ENCODE results near the gene PALM.
"Not testable (repeated sequence)": the region's sequence is repeated elsewhere in the genome, so short reads cannot be mapped to it uniquely, and the experiment has no call there.

Gene PALM, protein sequence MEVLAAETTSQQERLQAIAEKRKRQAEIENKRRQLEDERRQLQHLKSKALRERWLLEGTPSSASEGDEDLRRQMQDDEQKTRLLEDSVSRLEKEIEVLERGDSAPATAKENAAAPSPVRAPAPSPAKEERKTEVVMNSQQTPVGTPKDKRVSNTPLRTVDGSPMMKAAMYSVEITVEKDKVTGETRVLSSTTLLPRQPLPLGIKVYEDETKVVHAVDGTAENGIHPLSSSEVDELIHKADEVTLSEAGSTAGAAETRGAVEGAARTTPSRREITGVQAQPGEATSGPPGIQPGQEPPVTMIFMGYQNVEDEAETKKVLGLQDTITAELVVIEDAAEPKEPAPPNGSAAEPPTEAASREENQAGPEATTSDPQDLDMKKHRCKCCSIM

DNA sequence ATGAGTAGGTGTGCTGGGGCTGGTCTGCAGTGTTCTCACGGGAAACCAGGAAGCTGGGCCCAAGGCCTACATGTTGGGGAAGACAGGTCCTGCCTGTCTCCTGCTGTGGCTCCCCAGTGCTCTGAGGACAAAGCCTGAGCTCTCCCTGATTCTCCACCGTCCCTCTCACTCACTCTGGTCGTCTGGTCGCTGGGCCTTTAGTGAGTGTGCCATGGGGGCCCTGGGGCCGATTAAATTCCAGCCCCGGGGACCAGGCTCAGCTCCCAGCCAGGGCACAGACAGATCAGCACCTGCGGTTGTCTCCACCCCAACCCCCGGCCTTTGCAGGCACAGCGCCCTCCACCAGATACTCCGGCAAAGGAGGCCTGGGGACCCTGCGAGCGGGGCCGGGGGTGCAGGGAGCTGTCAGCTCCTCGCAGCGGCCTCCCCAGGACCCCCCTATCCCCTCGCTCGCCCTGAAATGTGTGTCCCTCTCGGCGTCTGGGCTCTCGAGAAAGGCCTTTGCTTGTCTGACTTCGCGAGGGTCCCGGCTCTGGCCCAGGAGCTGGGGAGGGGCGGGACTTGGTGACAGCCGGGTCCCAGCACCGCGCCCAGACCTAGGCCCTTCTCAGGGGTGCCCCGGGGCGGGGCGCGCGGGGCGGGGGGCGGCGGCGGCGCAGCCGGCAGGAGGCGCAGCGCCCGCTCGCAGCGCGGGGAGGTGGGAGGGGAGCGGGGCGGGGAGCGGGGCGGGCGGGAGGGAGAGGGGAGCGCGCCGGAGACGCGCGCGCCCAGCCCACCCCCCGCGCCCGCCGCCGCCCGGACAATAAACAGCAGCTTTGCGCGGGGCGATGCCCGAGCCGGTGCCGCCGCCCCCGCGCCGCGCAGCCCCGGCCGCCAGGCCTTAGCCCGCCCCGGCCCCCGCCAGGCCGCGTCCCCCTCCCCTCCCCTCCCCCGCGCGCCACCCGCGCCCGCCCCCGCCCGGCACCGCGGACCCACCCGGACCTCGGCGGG lies at the start of gene PALM:
Gene PALM (plus strand): TSS at position 782 of the 990 bp plus-strand sequence. CDS start 212 bp downstream, outside the sequence.
- no peak for DNase-seq (ENCODE audit: low read depth)

DNA sequence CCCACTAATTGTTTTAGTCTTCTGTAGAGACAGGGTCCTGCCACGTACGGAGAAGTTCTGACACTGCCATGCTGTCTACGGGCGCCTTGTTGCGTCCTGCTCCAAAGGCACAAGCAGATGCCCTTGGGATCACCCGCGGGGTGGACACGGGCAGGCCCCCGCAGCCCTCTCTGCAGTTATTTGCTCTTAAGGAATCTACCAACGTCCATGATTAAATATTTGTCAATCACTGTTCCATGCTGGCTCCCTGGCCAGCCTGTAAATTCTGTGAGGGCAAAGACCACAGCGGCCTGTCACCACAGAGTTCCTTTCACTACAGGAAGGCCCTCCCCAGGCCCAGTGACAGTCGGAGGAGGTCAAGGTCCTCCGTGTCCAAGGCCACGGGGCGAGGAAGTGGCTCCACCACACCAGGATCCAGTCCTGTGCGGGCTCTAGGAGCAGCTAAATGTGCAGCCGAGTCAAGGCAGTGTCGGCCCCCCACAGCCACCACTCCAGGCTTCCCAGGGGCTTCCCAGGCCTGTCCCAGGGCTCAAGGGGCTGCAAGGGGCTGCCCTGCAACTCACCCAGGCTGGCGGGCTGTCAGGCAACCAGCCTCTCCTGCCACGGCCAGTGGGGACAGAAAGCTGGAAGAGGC lies 47.8 kb upstream of the PALM start:
- no peak for DNase-seq (ENCODE audit: low read depth)

DNA sequence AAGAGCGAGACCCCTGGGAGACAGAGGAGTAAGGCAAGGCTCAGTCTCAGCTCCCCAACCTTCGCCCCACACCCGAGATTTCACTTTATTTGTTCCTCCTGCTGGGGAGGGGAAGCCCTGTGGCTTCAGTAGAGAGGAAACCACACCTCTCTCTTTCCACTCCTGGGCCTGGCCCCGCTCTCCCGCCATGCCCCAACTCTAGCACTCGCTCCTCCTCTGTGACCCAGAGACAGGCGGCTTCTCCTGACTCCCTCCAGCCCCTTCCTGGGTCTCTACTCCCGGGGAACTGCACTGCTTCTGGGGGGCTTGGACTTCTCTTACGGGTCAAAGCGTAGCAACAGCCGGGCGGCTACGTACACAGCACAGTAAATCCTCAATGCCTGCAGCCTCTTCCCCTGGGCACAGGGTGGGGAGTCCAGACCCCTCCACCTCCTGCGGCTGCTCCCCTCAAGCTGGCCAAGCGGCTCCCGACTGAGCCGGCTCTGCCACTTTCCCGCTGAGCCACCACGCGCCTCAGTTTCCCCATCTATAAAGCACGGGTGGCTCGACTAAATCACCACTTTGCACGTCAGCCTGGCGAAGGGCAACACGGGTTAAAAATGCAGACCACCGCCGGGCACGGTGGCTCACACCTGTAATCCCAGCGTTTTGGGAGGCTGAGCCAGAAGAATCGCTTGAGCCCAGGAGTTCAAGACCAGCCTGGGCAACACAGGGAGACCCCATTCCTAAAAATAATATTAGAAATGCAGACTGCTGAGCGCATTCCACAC lies 47.1 kb upstream of the PALM start:
- no peak for DNase-seq (ENCODE audit: low read depth)

DNA sequence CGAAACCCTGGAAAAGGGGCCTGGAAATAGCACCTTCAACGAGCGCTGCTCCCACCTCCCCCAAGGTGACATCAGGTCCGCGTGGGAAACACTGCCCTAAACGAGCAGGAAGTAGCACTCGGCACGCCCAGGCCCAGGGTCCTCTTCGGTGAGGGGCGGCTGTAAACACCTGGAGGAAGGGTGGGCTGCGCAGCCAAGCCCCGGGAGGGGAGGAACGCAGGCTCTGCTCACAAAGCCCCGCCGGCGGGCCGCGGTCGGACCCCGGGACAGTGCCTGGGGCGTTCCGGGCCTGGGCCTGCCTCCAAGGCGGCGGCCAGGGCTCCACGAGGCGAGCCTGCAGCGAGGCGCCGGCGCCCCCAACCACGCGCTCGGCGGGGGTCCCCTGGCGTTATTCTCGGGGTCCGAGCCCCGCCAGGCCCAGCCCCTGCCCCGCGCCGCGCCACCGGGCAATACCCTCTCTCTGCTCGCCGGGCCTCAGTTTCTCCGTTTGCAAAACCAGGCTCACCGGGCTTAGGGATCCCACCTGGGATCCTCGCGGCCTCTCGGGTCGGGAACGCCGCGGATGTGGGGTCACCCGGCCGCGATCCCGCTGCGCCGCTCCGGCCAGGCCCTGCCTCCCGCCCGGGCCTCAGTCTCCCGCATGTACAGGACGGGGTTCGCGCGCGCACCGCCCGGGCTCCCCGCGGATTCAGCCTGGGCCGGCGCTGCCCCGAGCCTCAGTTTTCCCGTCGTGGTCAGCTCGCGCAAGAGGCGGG lies 46.4 kb upstream of the PALM start:
- DNase-seq (ENCODE audit: low read depth), result no peak

DNA sequence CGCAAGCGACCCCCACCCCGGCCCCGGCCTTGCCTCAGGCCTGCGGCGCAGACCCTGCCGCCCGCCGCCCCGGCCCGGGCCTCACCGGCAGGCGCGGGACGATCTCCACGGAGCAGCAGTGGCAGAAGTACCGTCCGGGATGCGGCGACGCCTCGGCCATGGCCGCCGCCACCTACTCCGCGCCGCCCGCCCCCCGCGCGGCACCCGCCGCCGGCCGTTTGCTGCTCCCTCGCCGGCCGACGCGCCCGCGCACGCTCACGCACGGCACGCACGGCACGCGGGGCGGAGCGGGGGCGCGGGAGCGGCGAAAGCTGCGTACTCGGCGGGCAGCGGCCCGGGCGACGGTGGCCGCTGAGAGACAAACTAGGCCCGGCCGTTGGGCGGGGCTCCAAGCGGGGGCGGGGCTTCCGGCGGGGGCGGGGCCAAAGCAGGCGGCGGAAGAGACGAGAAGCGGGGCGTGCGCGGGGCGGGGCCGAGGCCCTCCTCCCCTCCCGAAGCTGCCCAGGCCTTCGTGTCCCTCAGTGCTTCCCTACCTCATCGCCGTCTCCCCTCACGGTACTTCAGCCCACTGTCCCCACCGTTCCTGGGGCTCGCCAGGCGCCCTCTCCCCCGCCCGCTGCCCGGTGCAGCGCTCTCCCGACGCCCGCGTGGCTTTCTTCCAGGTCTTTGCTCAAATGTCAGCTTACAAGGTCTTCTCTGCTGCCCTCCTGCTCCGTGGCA lies 45.6 kb upstream of the PALM start, which contains the start of gene RNF126:
Gene RNF126 (minus strand): TSS at position 253 of the 720 bp plus-strand sequence. CDS start 93 bp downstream, at position 160.
- no peak for DNase-seq (ENCODE audit: low read depth)

DNA sequence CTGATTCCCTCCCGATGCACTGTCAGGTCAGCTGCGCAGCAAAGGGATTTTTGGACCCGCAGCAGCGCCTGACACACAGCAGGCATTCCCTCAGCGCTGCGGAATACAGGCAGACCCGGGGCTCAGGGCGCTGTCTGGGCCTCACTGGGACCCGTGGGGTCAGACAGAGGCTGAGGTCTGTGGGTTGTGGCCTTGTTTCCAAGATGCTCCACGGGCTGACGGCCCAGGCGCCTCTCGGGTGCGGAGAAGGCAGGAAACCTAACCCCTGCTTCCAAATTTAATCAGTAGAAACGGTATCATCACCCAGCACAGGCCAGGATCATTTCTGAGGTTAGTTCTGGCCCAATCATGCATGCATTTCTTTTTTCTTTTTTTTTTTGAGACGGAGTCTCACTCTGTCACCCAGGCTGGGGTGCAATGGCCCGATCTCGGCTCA lies 45.0 kb upstream of the PALM start:
- no peak for DNase-seq (ENCODE audit: low read depth)

DNA sequence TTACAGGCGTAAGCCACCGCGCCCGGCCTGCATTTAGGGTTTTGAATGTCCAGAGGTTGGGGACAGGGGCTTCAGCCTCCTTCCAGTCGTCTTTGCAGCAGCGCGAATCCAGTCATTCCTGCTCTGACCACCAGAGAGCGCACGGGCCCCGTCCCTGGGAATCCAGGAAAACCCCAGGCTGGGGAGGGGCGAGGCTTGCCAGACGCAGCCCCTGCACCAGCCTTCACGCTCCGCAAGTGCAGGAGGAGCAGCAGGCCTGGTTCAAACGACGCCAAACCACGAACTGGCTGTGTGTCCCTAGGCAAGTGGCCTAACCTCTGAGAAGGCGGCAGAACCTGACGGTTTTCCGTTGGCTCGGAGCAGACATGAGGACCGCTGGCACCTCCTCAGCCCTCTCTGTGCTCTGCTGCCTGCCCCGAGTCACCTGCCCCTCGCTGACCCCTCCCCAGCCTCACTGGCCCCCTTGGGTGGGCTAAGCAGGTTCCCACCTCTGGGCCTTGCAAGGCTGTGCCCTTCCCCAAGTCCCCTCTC lies 43.8 kb upstream of the PALM start:
- no peak for DNase-seq (ENCODE audit: low read depth)

DNA sequence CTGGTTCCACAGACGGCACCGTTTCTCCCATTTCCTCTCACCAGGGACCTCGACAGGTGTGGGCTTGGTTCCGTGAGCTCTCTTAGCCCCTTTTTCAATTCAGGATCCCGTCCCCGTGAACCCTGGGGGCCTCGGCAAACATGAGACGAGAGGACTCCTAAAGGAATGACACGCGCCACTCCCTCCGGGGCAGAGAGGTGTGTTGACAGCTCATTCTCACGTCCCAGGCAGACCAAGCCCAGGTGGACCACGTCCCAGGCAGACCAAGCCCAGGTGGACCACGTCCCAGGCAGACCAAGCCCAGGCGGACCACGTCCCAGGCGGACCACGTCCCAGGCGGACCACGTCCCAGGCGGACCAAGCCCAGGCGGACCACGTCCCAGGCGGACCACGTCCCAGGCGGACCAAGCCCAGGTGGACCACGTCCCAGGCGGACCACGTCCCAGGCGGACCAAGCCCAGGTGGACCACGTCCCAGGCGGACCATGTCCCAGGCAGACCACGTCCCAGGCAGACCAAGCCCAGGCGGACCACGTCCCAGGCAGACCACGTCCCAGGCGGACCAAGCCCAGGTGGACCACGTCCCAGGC lies 41.7 kb upstream of the PALM start:
- DNase-seq (ENCODE audit: low read depth), result not testable (repeated sequence)

DNA sequence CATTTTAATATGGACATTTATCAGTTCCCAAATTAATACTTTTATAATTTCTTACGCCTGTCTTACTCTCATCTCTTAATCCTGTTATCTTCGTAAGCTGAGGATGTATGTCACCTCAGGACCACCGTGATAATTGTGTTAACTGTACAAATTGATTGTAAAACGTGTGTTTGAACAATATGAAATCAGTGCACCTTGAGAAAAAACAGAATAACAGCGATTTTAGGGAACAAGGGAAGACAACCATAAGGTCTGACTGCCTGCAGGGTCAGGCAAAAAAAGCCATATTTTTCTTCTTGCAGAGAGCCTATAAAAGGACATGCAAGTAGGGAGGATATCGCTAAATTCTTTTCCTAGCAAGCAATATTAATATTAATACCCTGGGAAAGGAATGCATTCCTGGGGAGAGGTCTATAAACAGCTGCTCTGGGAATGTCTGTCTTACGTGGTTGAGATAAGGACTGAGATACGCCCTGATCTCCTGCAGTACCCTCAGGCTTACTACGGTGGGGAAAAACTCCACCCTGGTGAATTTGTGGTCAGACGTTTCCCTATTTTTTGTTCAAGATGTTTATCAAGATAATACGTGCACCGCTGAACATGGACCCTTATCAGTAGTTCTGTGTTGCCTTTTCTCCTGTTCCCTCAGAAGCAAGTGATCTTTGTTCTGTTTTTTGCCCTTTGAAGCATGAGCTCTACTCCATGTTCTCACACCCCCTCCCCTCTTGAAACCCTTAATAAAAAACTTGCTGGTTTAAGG lies 39.9 kb upstream of the PALM start:
- not testable (repeated sequence) for DNase-seq (ENCODE audit: low read depth)

DNA sequence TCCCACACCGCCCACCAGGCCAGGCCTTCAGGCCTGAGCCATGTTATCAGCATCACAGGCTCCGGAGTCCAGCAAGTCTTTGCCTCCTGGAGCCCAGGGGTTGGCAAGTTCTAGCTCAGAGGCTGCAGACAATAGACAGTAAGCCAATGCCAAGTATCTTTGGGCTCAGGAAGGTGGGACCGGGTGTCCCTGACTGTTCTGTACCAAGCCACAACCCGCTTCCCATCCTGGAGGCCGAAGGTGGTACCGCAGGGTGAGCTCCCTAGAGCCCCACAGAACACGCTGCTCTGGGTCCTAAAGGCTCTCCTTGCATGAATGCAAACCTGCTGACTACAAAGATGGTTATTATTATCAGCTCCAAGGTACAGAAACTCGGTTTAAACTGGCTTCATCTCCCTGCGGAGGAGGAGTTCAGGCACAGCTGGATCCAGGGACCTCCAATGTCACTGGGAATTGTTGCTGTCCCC lies 38.1 kb upstream of the PALM start:
- DNase-seq (ENCODE audit: low read depth), result no peak

DNA sequence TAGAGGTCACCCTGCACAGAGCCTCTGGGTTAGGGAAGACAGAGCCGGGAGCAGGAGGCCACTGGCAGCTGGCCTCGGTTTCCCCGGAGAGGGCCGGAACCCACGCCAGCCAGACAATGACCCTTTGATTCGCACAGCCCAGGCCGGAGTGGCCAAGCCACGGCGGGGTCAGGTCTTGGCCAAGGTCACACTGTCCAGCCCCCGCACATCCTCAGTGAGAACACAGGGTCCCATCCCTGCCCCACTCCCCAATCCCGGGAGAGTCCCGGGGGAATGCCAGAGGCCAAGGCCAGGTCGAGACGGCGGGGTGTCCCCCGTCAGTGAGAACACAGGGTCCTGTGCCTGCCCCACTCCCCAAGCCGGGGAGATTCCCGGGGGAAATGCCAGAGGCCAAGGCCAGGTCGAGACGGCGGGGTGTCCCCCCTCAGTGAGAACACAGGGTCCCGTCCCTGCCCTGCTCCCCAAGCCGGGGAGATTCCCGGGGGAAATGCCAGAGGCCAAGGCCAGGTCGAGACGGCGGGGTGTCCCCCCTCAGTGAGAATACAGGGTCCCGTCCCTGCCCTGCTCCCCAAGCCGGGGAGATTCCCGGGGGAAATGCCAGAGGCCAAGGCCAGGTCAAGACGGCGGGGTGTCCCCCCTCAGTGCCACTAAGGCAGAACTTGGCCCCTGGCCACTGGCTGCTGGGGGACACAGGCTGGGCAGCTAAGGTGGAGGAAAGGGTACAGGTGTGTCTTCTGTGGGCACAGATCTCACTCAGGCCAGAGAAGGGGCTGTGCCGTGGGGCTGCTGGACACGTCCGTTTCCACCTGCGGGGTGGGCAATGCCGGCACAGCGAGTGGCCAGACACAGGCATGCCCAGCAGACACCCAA lies 34.2 kb upstream of the PALM start:
- no peak for DNase-seq (ENCODE audit: low read depth)

DNA sequence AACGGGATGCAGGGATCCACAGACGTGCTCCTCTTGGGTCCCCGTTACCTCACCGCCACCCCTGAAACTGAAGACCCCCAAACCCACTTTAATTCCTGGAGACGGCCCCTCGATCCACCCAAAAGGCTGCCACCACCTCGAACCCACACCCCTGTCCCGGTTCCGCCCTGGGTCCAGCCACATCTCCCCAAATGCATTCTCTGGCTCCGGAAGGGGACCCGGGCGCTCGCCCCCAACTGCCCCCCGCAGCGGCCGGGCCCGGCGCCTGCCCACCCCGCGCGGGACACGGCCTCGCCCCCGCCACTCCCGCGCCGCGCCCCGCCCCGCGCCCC lies 32.8 kb upstream of the PALM start:
- no peak for DNase-seq (ENCODE audit: low read depth)

DNA sequence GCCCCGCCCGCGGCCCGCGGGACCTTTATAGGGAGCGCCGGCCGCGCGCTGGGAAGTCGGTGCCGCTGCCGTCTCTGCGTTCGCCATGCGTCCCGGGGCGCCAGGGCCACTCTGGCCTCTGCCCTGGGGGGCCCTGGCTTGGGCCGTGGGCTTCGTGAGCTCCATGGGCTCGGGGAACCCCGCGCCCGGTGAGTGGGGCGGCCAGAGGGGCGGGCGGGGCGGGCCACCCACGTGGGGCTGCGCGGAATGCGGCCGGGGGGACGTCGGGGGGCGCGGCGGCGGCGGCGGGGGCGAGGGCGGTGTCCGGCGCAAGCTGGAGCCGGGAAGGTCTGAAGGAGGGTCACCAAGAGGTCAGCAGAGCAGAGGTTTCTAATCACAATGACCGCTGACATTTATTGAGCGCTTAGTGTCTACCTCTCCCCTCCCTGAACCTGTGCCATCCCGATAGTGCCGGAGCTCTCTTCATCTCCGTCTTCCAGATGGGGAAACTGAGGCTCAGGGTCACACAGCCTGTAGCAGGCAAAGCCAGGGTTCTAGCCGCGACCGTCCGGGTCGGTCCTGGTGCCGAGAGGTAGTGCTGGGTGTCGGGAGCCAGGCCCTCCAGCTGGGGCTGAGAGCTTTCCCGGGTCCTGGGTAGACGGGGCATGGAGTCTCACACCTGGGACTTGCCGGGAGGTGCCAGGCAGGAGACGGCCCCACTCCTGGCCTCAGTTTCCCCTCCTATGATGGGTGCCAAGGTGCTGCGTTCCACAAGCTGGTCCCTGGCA lies 32.2 kb upstream of the PALM start, which contains the start of gene FSTL3:
Gene FSTL3 (plus strand): TSS at position 54 of the 767 bp plus-strand sequence. CDS start 32 bp downstream, at position 86.
- DNase-seq (ENCODE audit: low read depth), result no peak

DNA sequence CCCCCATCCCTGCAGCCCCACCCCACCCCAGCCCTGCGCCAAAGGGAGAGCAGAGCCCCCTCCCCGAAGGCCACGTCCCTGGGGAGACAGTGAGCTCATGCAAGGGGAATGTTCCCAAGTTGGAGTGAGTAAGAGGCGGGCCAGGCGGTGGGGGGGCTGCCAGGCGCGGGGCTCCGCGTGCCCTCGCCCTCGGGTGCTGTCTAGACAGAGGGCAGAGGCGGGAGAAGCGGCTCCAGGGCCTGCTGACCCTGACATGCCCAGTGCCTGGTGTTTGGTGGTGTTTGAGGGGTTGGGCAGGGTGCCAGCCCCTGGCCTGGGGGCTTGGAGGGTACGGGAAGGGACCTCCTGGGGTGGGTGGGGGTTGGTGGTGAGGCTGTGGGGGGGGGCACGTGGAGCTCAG lies 31.5 kb upstream of the PALM start:
- DNase-seq (ENCODE audit: low read depth), result no peak

DNA sequence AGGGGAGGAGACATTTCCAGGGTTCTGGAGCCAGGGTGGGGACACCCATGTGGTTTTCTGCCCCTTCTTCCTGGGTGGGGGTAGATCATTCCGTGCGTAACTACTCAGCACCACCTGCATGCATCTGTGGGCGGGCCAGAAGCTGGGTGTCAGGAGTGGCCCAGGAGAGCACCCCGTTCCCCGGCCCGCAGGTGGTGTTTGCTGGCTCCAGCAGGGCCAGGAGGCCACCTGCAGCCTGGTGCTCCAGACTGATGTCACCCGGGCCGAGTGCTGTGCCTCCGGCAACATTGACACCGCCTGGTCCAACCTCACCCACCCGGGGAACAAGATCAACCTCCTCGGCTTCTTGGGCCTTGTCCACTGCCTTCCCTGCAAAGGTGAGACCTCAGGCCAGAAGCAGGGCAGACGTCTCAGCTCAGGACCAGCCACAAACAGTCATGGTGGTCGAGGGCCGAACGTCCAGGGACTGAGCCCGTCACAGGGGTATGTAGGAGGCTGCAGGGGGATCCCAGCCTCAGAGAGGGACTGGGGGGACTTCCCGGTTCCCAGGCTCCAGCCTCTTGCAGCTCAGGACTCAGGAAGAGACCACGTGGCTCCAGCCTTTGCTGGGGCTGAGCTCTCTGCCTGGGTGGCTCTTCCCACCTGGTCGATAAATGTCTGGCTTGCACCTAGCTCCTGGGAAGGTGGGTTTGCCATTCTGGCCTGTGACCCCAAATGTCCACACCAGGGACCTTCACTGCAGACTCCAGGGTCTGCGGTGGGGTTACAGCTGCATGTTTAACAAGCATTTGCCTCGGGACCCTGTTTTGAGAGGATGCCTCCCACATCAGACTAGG lies 30.9 kb upstream of the PALM start:
- no peak for DNase-seq (ENCODE audit: low read depth)

Measured in non-pigmented ciliary epithelial cell (primary cell).